SK-N-SH (cell line): ENCODE measurements around the gene PRR19. TPM values are rescaled to one million over a fixed set of nuclear protein-coding genes. Genes with fewer than 3 reads are reported as not detected.

ENCODE experiments used
- CTCF ChIA-PET: fragments of 300-600, 350-600 bp; formaldehyde crosslinking; extraction: SDS; loops from one replicate; lab custom pipeline; 2021; lab: Yijun Ruan, JAX
- POLR2A ChIA-PET: fragments of 350-600 bp; sonication (Branson Sonifier 250); formaldehyde crosslinking; extraction: SDS; loops from one replicate; lab custom pipeline; 2020; ENCODE audit warnings: antibody characterized with exemption, inconsistent platforms; lab: Yijun Ruan, JAX
- DNase-seq: peaks from one replicate; pipeline ENCODE4 v3.0.0; 2012
- H2AFZ ChIP-seq: fragments of 200-600 bp; sonication (generic); 2 replicates; pipeline ENCODE4 v1.8.1; 2016; ENCODE audit warnings: antibody characterized with exemption, mild to moderate bottlenecking, low read depth
- H3F3A ChIP-seq: fragments of 200-600 bp; sonication (generic); replicated peaks from 2 replicates; pipeline ENCODE3; 2016; ENCODE audit warnings: antibody characterized with exemption, mild to moderate bottlenecking; ENCODE audit not compliant: insufficient read depth
- H3K27ac ChIP-seq, 2 experiments: fragments of 200-500 bp in 1 of 2; fragments of 200-600 bp in 1 of 2; sonication (Bioruptor generic) in 1 of 2; sonication (generic), shearing (Covaris generic) in 1 of 2; 2 replicates each; pipeline versions ENCODE4 v1.5.1 to v1.6.1; 2014 to 2016; ENCODE audit warnings: low read depth in 2 of 2, inconsistent platforms in 1 of 2, low read length in 1 of 2, mild to moderate bottlenecking in 1 of 2, mixed read lengths in 1 of 2
- H3K27me3 ChIP-seq: fragments of 200-600 bp; sonication (generic), shearing (Covaris generic); 2 replicates; pipeline ENCODE4 v1.6.1; 2016; ENCODE audit warnings: mixed run types; ENCODE audit not compliant: insufficient read depth
- H3K36me3 ChIP-seq, 2 experiments: fragments of 200-500 bp in 1 of 2; fragments of 200-600 bp in 1 of 2; sonication (Bioruptor generic) in 1 of 2; sonication (generic) in 1 of 2; replicated peaks in 1 of 2; 2 replicates each; pipeline versions ENCODE3 to v1.5.1; 2014 to 2016; ENCODE audit warnings: low read length in 1 of 2, mild to moderate bottlenecking in 1 of 2; ENCODE audit not compliant: insufficient read depth in 2 of 2, control insufficient read depth in 1 of 2
- H3K4me1 ChIP-seq, 2 experiments: fragments of 200-500 bp in 1 of 2; fragments of 200-600 bp in 1 of 2; sonication (Bioruptor generic) in 1 of 2; sonication (generic), shearing (Covaris generic) in 1 of 2; 2 replicates each; pipeline versions ENCODE4 v1.5.1 to v1.6.1; 2014 to 2016; ENCODE audit warnings: low read depth in 1 of 2, low read length in 1 of 2, mixed run types in 1 of 2; ENCODE audit not compliant: insufficient read depth in 2 of 2, control insufficient read depth in 1 of 2
- H3K4me2 ChIP-seq: fragments of 200-600 bp; sonication (generic), shearing (Covaris generic); 2 replicates; pipeline ENCODE4 v1.6.1; 2017; ENCODE audit warnings: mixed run types
- H3K4me3 ChIP-seq, 2 experiments: fragments of 200-500 bp in 1 of 2; fragments of 200-600 bp in 1 of 2; sonication (Bioruptor generic) in 1 of 2; sonication (generic), shearing (Covaris generic) in 1 of 2; 2 replicates each; pipeline versions ENCODE4 v1.5.1 to v1.8.1; 2014 to 2016; ENCODE audit warnings: low read depth in 2 of 2, inconsistent platforms in 1 of 2, low read length in 1 of 2, mild to moderate bottlenecking in 1 of 2, mixed read lengths in 1 of 2, moderate library complexity in 1 of 2
- H3K79me2 ChIP-seq: fragments of 200-600 bp; sonication (generic); 2 replicates; pipeline ENCODE4 v1.8.1; 2017; ENCODE audit warnings: mild to moderate bottlenecking; ENCODE audit not compliant: insufficient read depth
- H3K9ac ChIP-seq: fragments of 200-600 bp; sonication (generic); 2 replicates; pipeline ENCODE4 v1.6.1; 2017; ENCODE audit warnings: mixed run types
- H3K9me2 ChIP-seq: fragments of 200-600 bp; sonication (generic); 2 replicates; pipeline ENCODE4 v1.6.1; 2017; ENCODE audit warnings: mixed run types
- H3K9me3 ChIP-seq: fragments of 200-600 bp; sonication (generic); 2 replicates; pipeline ENCODE4 v1.6.1; 2017; ENCODE audit warnings: mixed run types, mild to moderate bottlenecking, moderate library complexity
- H4K20me1 ChIP-seq: fragments of 200-600 bp; sonication (generic); 2 replicates; pipeline ENCODE4 v1.6.1; 2017; ENCODE audit warnings: mild to moderate bottlenecking, mixed run types; ENCODE audit not compliant: insufficient read depth
- CHD2 ChIP-seq: fragments of 150-350 bp; IDR thresholded peaks from 2 replicates; pipeline ENCODE4 v1.6.1; 2018; ENCODE audit warnings: low read length; ENCODE audit not compliant: partially characterized antibody
- EP300 ChIP-seq, 2 experiments: IDR thresholded peaks; 2 replicates each; pipeline versions ENCODE4 v1.4.0 to v1.6.1; 2012; ENCODE audit warnings: borderline replicate concordance in 1 of 2, low read depth in 1 of 2, low read length in 1 of 2
- EZH2phosphoT487 ChIP-seq: fragments of 200-600 bp; sonication (generic); IDR thresholded peaks from 2 replicates; pipeline ENCODE4 v1.6.1; 2017; ENCODE audit warnings: low read depth, mixed run types, mild to moderate bottlenecking, antibody characterized with exemption, moderate library complexity, borderline replicate concordance
- FOSL2 ChIP-seq: IDR thresholded peaks from 2 replicates; pipeline ENCODE4 v1.4.0; 2012; ENCODE audit warnings: low read depth, mild to moderate bottlenecking, moderate library complexity, borderline replicate concordance
- FOXJ3 ChIP-seq: sonication (generic); formaldehyde crosslinking; IDR thresholded peaks from 2 replicates; pipeline ENCODE4 v1.5.1; 2020; ENCODE audit warnings: mild to moderate bottlenecking, missing genetic modification reagents
- FOXM1 ChIP-seq: IDR thresholded peaks from 2 replicates; pipeline ENCODE4 v1.4.0; 2012; ENCODE audit warnings: low read depth, mild to moderate bottlenecking
- GABPA ChIP-seq: IDR thresholded peaks from 2 replicates; pipeline ENCODE4 v1.4.0; 2012; ENCODE audit warnings: low read depth, mild to moderate bottlenecking
- JUND ChIP-seq: IDR thresholded peaks from 2 replicates; pipeline ENCODE4 v1.4.0; 2012
- MAX ChIP-seq: IDR thresholded peaks from 2 replicates; pipeline ENCODE4 v1.4.0; 2012; ENCODE audit warnings: low read depth
- MEF2A ChIP-seq: IDR thresholded peaks from 2 replicates; pipeline ENCODE4 v1.4.0; 2012; ENCODE audit warnings: low read depth, borderline replicate concordance
- NFIC ChIP-seq: IDR thresholded peaks from 2 replicates; pipeline ENCODE4 v1.4.0; 2012; ENCODE audit warnings: borderline replicate concordance
- NRF1 ChIP-seq: IDR thresholded peaks from 2 replicates; pipeline ENCODE4 v1.6.1; 2012; ENCODE audit warnings: low read depth, mild to moderate bottlenecking, low read length
- PBX3 ChIP-seq: IDR thresholded peaks from 2 replicates; pipeline ENCODE4; 2012
- POLR2AphosphoS5 ChIP-seq: IDR thresholded peaks from 2 replicates; pipeline ENCODE4 v1.6.1; 2012; ENCODE audit warnings: low read depth, low read length
- REST ChIP-seq: IDR thresholded peaks from 2 replicates; pipeline ENCODE4 v1.6.1; 2012; ENCODE audit warnings: mild to moderate bottlenecking, low read depth, low read length, moderate library complexity
- RFX5 ChIP-seq: IDR thresholded peaks from 2 replicates; pipeline ENCODE4 v1.6.1; 2012; ENCODE audit warnings: mild to moderate bottlenecking, improper control_type of control experiment, low read length
- RXRA ChIP-seq: IDR thresholded peaks from 2 replicates; pipeline ENCODE4 v1.4.0; 2012; ENCODE audit warnings: low read depth, mild to moderate bottlenecking, borderline replicate concordance
- TCF12 ChIP-seq: IDR thresholded peaks from 2 replicates; pipeline ENCODE4 v1.4.0; 2012
- ZBTB33 ChIP-seq: IDR thresholded peaks from 2 replicates; pipeline ENCODE4 v1.4.0; 2012; ENCODE audit warnings: low read depth, borderline replicate concordance
- WGBS: methylation state at CpG from one replicate; pipeline ENCODE4 v1.1.6; 2017; ENCODE audit warnings: low lambda C conversion rate; 5-methylcytosine and 5-hydroxymethylcytosine counted together
- polyA plus RNA-seq, 3 experiments: library from polyadenylated mRNA; depleted of rRNA; stranded (reverse); fragments of >200 nt; gene quantifications; 2 replicates each; pipeline ENCODE4 v1.2.3, GENCODE V29; 2012

Gene PRR19
- polyA plus RNA-seq, 1 of the 3 experiments (the other 2 are of a cell fraction): 1.3 TPM

GRCh38 chr19:42253245-42254088 lies 48.5 kb upstream of the PRR19 start (continued):
- no peak for TF ChIP-seq MAX
- TF ChIP-seq POLR2AphosphoS5: 0 out of 2 replicates have a peak, but pooled peaks have one; percentile 35
- TF ChIP-seq ZBTB33: no peak
- TF ChIP-seq RXRA: no peak
- TF ChIP-seq CHD2: peak; percentile 9
- no peak for TF ChIP-seq NRF1
- no peak for TF ChIP-seq RFX5
- TF ChIP-seq NFIC: no peak
- TF ChIP-seq FOXM1: no peak
- no peak for TF ChIP-seq JUND
- TF ChIP-seq GABPA: no peak

GRCh38 chr19:42254089-42254849 lies 47.7 kb upstream of the PRR19 start:
- Histone ChIP-seq H3K4me1 (peaks cover 17 to 33% of the 10 kb centered on the region in 2 experiments), H3K4me3 (peak overlapping the region; percentile 89 to 96), H3K27me3 (no peaks in the 10 kb centered on the region), H3K9me2 (no peaks in the 10 kb centered on the region), H3K27ac (peak overlapping the region; percentile 89 to 90), H2AFZ (no peak overlapping the region), H3K9me3 (no peaks in the 10 kb centered on the region), H3K4me2 (peak overlapping the region; percentile 98), H3F3A (peaks cover 31% of the 10 kb centered on the region), H3K36me3 (peaks cover 7 to 11% of the 10 kb centered on the region in 2 experiments), H3K9ac (peak overlapping the region; percentile 99), H3K79me2 (peaks cover 63% of the 10 kb centered on the region), H4K20me1 (peaks cover 39% of the 10 kb centered on the region)
- DNase-seq: peak; percentile 79
- WGBS: under 1% methylated on average over 51 of the region's 70 CpGs
- ChIA-PET POLR2A (no interaction called here), CTCF (no interaction called here)
- TF ChIP-seq JUND (no peak), NFIC (peak; percentile 41; the same call in 1 of the 2 replicates), MEF2A (no peak), FOSL2 (no peak), EP300 (IDR thresholded peaks at IDR 0.05; ENCODE audit: borderline replicate concordance in 1 of 2, low read depth in 1 of 2, low read length in 1 of 2) (no peak), FOXM1 (no peak), ZBTB33 (no peak), RFX5 (no peak), FOXJ3 (CRISPR knock-in tag) (no peak), PBX3 (peak; percentile 9; the same call in 1 of the 2 replicates), EZH2phosphoT487 (no peak), POLR2AphosphoS5 (peak; percentile 47; the same call in 1 of the 2 replicates), REST (no peak), TCF12 (no peak), GABPA (no peak)
